22Rv1 (cell line): ENCODE results near the gene NT5C3B.

Experiments
- CTCF ChIP-seq: fragments of 450-650 bp; IDR thresholded peaks from 2 replicates; pipeline ENCODE4 v1.5.1; 2017; ENCODE audit warnings: mild to moderate bottlenecking
- ZFX ChIP-seq: fragments of 450-650 bp; IDR thresholded peaks from 2 replicates; pipeline ENCODE4 v1.6.1; 2017; ENCODE audit warnings: antibody characterized with exemption, borderline replicate concordance

GRCh38 chr17:41836550-41837196, 641 bp upstream of the NT5C3B start:
- no peak for TF ChIP-seq CTCF
- no peak for TF ChIP-seq ZFX
